IMR-90 (cell line): ENCODE results near the gene RAC3. TPM values are rescaled to one million over a fixed set of nuclear protein-coding genes. Genes with fewer than 3 reads are reported as not detected.

ENCODE experiments used
- ATAC-seq: fragments of 200-7000 bp; cut with Tn5 transposase; 2 replicates; pipeline ENCODE4 v1.9.1; 2020; ENCODE audit warnings: low read depth, mild to moderate bottlenecking, moderate library complexity
- BruUV-seq: library from RNA; stranded (reverse); fragments of 400-500 nt; replicated peaks from 2 replicates; lab custom pipeline; 2021; lab: Mats Ljungman, UMichigan
- CTCF ChIA-PET: fragments of 300-600 bp; formaldehyde crosslinking; extraction: SDS; loops from one replicate; lab custom pipeline; 2021; ENCODE audit warnings: antibody characterized with exemption; lab: Yijun Ruan, JAX
- POLR2A ChIA-PET: fragments of 300-600 bp; sonication (Branson Sonifier 250); formaldehyde crosslinking; loops from one replicate; lab custom pipeline; 2022; ENCODE audit warnings: antibody characterized with exemption; ENCODE audit not compliant: unreplicated experiment; lab: Charles Lee
- DNase-seq: peaks from one replicate; pipeline ENCODE4 v3.0.0; 2013
- H2AFZ ChIP-seq: replicated peaks from 2 replicates; pipeline ENCODE3; 2013; ENCODE audit warnings: low read length, mild to moderate bottlenecking; ENCODE audit not compliant: poor library complexity
- H2AK5ac ChIP-seq: 2 replicates; pipeline ENCODE4 v1.6.1; 2013; ENCODE audit warnings: low read depth, low read length, inconsistent platforms
- H2AK9ac ChIP-seq: replicated peaks from 2 replicates; pipeline ENCODE3; 2013; ENCODE audit warnings: mild to moderate bottlenecking, low read depth, low read length, moderate library complexity; ENCODE audit not compliant: poor library complexity
- H2BK120ac ChIP-seq: 2 replicates; pipeline ENCODE4 v1.6.1; 2013; ENCODE audit warnings: low read depth, low read length, inconsistent platforms
- H2BK15ac ChIP-seq: 3 replicates; pipeline ENCODE4 v1.6.1; 2013; ENCODE audit warnings: low read depth, low read length, inconsistent platforms
- H2BK20ac ChIP-seq: 2 replicates; pipeline ENCODE4 v1.6.1; 2013; ENCODE audit warnings: low read depth, mild to moderate bottlenecking, inconsistent platforms, low read length, moderate library complexity
- H2BK5ac ChIP-seq: 2 replicates; pipeline ENCODE4 v1.6.1; 2013; ENCODE audit warnings: mild to moderate bottlenecking, low read depth, low read length, inconsistent platforms; ENCODE audit not compliant: poor library complexity, severe bottlenecking
- H3K14ac ChIP-seq: replicated peaks from 2 replicates; pipeline ENCODE4 v1.6.1; 2013; ENCODE audit warnings: low read depth, low read length, inconsistent platforms
- H3K18ac ChIP-seq: 2 replicates; pipeline ENCODE4 v1.6.1; 2013; ENCODE audit warnings: low read depth, low read length, control low read depth
- H3K23ac ChIP-seq: 2 replicates; pipeline ENCODE4 v1.6.1; 2013; ENCODE audit warnings: low read depth, low read length, inconsistent platforms
- H3K27ac ChIP-seq: 2 replicates; pipeline ENCODE4 v1.5.1; 2013; ENCODE audit warnings: mild to moderate bottlenecking, control low read depth, low read length; ENCODE audit not compliant: insufficient read depth
- H3K27me3 ChIP-seq: 2 replicates; pipeline ENCODE4 v1.6.1; 2013; ENCODE audit warnings: low read length; ENCODE audit not compliant: control insufficient read depth, insufficient read depth
- H3K36me3 ChIP-seq: 2 replicates; pipeline ENCODE4 v1.6.1; 2013; ENCODE audit warnings: low read length, mixed read lengths; ENCODE audit not compliant: control insufficient read depth, insufficient read depth
- H3K4ac ChIP-seq: 2 replicates; pipeline ENCODE4 v1.6.1; 2013; ENCODE audit warnings: low read depth, low read length, inconsistent platforms
- H3K4me1 ChIP-seq: 2 replicates; pipeline ENCODE4 v1.6.1; 2013; ENCODE audit warnings: low read length, mixed read lengths; ENCODE audit not compliant: control insufficient read depth, insufficient read depth
- H3K4me2 ChIP-seq: 2 replicates; pipeline ENCODE4 v1.6.1; 2013; ENCODE audit warnings: low read depth, mild to moderate bottlenecking, control low read depth, low read length, moderate library complexity
- H3K4me3 ChIP-seq: 2 replicates; pipeline ENCODE4 v1.5.1; 2013; ENCODE audit warnings: low read depth, mild to moderate bottlenecking, control low read depth, low read length, moderate library complexity; ENCODE audit not compliant: insufficient read depth
- H3K56ac ChIP-seq: 2 replicates; pipeline ENCODE4 v1.6.1; 2013; ENCODE audit warnings: low read length, inconsistent platforms; ENCODE audit not compliant: insufficient read depth; ENCODE audit errors: extremely low read depth
- H3K79me1 ChIP-seq, 2 experiments: 2 replicates each; pipeline ENCODE4 v1.6.1; 2013; ENCODE audit warnings: low read length in 2 of 2, inconsistent platforms in 1 of 2, low read depth in 1 of 2
- H3K9ac ChIP-seq: 2 replicates; pipeline ENCODE4 v1.6.1; 2013; ENCODE audit warnings: low read depth, low read length, control low read depth
- H3K9me1 ChIP-seq: 2 replicates; pipeline ENCODE4 v1.6.1; 2013; ENCODE audit warnings: low read length, inconsistent platforms; ENCODE audit not compliant: insufficient read depth
- H3K9me3 ChIP-seq: 2 replicates; pipeline ENCODE4 v1.6.1; 2013; ENCODE audit warnings: low read length; ENCODE audit not compliant: control insufficient read depth, insufficient read depth
- H4K20me1 ChIP-seq: 2 replicates; pipeline ENCODE4 v1.6.1; 2013; ENCODE audit warnings: low read length, inconsistent platforms; ENCODE audit not compliant: insufficient read depth
- H4K5ac ChIP-seq: 2 replicates; pipeline ENCODE4 v1.6.1; 2013; ENCODE audit warnings: mild to moderate bottlenecking, low read depth, low read length, control low read depth
- H4K8ac ChIP-seq, 2 experiments: 2 replicates each; pipeline ENCODE4 v1.6.1; 2013; ENCODE audit warnings: low read depth in 2 of 2, low read length in 2 of 2, control low read depth in 1 of 2, inconsistent platforms in 1 of 2
- H4K91ac ChIP-seq: 2 replicates; pipeline ENCODE4 v1.6.1; 2013; ENCODE audit warnings: low read depth, low read length, inconsistent platforms; ENCODE audit not compliant: insufficient read depth
- BHLHE40 ChIP-seq: fragments of 150-350 bp; IDR thresholded peaks from 2 replicates; pipeline ENCODE4 v1.6.1; 2016; ENCODE audit warnings: mild to moderate bottlenecking, low read depth, low read length
- FOS ChIP-seq: fragments of 150-350 bp; IDR thresholded peaks from 2 replicates; pipeline ENCODE4 v1.6.1; 2016; ENCODE audit warnings: low read depth, low read length
- MAFK ChIP-seq: IDR thresholded peaks from 2 replicates; pipeline ENCODE4 v1.6.1; 2012; ENCODE audit warnings: low read depth, low read length, improper control_type of control experiment
- MAZ ChIP-seq: IDR thresholded peaks from 2 replicates; pipeline ENCODE4 v1.6.1; 2012; ENCODE audit warnings: low read depth, mild to moderate bottlenecking, low read length, improper control_type of control experiment, moderate library complexity, borderline replicate concordance
- MXI1 ChIP-seq: IDR thresholded peaks from 2 replicates; pipeline ENCODE4 v1.6.1; 2012; ENCODE audit warnings: low read depth, mild to moderate bottlenecking, low read length, moderate library complexity, borderline replicate concordance
- NFE2L2 ChIP-seq: fragments of 150-350 bp; IDR thresholded peaks from 2 replicates; pipeline ENCODE4 v1.6.1; 2016; ENCODE audit warnings: low read depth, mild to moderate bottlenecking, low read length
- POLR2A ChIP-seq: IDR thresholded peaks from 2 replicates; pipeline ENCODE4 v1.6.1; 2012; ENCODE audit warnings: mild to moderate bottlenecking, low read depth, low read length
- RAD21 ChIP-seq: IDR thresholded peaks from 2 replicates; pipeline ENCODE4 v1.6.1; 2012; ENCODE audit warnings: low read length, improper control_type of control experiment
- RCOR1 ChIP-seq: IDR thresholded peaks from 2 replicates; pipeline ENCODE4 v1.6.1; 2012; ENCODE audit warnings: mild to moderate bottlenecking, low read length, improper control_type of control experiment; ENCODE audit not compliant: insufficient replicate concordance
- SMC3 ChIP-seq: fragments of 150-350 bp; IDR thresholded peaks from 2 replicates; pipeline ENCODE4 v1.6.1; 2016; ENCODE audit warnings: low read depth, mild to moderate bottlenecking, antibody characterized with exemption, low read length, moderate library complexity
- WGBS, 2 experiments: methylation state at CpG; one replicate each; pipeline versions ENCODE4 v1.1.5 to v1.1.7; 2013; ENCODE audit warnings: missing lambda C conversion rate in 2 of 2; ENCODE audit not compliant: insufficient read length in 1 of 2; ENCODE audit errors: extremely low coverage in 2 of 2; 5-methylcytosine and 5-hydroxymethylcytosine counted together
- dilution Hi-C: fragments of 300-500 bp; cut with HindIII; formaldehyde crosslinking; loops from one replicate; pipeline ENCODE4 v1.14.3; 2018; ENCODE audit warnings: low sequenced_read_pairs; ENCODE audit not compliant: unreplicated experiment
- in situ Hi-C: fragments of 300-500 bp; cut with MboI; formaldehyde crosslinking; loops from 3 replicates; pipeline ENCODE4 v1.14.3; 2019; ENCODE audit warnings: low sequenced_read_pairs, inconsistent platforms, mixed read lengths
- intact Hi-C: fragments of 100-400 bp; cut with micrococcal nuclease; formaldehyde crosslinking; loops from 2 replicates; pipeline ENCODE4 v1.10.0; 2022
- polyA plus RNA-seq, 3 experiments: library from polyadenylated mRNA; depleted of rRNA; stranded (reverse); fragments of >200 nt; gene quantifications; 2 replicates each; pipeline ENCODE4 v1.2.3, GENCODE V29; 2012; ENCODE audit warnings: low replicate concordance in 1 of 3
- total RNA-seq: library from RNA; depleted of rRNA; stranded (reverse); fragments of >200 nt; gene quantifications from 2 replicates; pipeline ENCODE4 v1.2.3, GENCODE V29; 2012
- TF ChIP-seq, protein P1 (sequence below): fragments of 150-350 bp; IDR thresholded peaks from 2 replicates; pipeline ENCODE4 v1.6.1; 2017; ENCODE audit warnings: mild to moderate bottlenecking, antibody characterized with exemption, low read length, low read depth
- TF ChIP-seq, protein P2 (sequence below): conservative IDR thresholded peaks from 2 replicates; pipeline ENCODE4 v1.5.1; 2012; ENCODE audit warnings: mild to moderate bottlenecking, low read depth, low read length, improper control_type of control experiment

Gene RAC3
- total and polyA plus RNA-seq, 2 of the 4 experiments (the other 2 are of a cell fraction), result 5.7 to 23.4 TPM

GRCh38 chr17:82061047-82061925, 29.8 kb downstream of the RAC3 start (continued):
- no peak for TF ChIP-seq MXI1

DNA sequence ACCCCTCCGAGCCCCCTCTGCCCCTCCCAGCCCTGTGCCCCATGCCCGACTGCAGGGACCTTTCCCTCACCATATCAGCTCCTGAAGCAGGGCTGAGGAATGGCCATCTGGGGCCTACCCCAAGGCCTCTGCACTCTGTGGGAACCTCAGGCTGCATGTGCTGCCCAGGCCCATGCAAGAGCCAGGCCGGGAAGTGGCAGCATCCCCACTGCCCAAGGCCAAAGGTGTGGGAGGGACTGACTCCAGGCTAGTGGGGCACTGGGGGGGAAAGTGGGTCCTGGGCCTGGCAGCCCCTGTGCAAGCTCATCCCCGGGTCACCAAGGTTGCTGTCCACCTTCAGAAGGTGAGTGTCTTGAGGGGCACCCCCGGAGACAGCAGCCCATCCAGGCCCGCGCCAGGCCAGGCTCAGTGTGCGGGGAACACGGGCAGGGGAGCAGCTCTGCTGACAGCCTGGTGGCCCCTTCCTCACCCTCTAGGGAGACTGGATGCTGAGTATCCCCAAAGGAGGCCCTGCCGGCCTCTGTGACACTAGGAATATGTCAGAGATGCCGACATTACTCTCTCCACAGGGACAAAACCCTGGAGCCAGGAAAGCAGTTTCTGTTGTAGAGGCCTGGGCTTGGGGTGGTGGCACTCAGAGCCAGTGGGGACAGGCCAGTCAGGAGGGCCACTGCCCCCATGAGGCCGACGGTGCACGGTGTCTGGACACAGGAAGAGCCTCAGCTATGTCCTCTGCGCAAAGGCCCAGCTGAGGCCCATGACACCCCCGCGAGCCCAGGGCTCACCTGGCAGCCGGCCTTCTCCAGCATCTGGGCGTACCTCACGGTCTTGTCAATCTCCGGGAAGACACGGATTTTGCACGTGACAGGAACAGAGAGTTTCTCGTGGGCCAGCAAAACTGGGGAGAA, 30.9 kb downstream of the RAC3 start:
- Histone ChIP-seq H2AFZ (no peak overlapping the region), H3K9ac (no peak overlapping the region), H3K9me3 (no peaks in the 10 kb centered on the region), H3K27ac (no peak overlapping the region), H3K18ac (no peak overlapping the region), H3K4me1 (peaks cover 10% of the 10 kb centered on the region), H3K79me1 (peaks cover 5 to 36% of the 10 kb centered on the region in 2 experiments; a peak in 3 of 4 replicates), H2BK15ac (no peak overlapping the region), H3K36me3 (peaks cover 53% of the 10 kb centered on the region), H4K20me1 (peaks cover 3% of the 10 kb centered on the region; the same call in 1 of the 2 replicates), H4K91ac (no peak overlapping the region), H2BK20ac (no peak overlapping the region), H2BK120ac (no peak overlapping the region), H4K5ac (no peak overlapping the region), H3K9me1 (no peaks in the 10 kb centered on the region; the same call in 1 of the 2 replicates), H3K23ac (no peak overlapping the region), H4K8ac (no peak overlapping the region), H2AK9ac (no peak overlapping the region), H3K4ac (no peak overlapping the region), H3K4me2 (no peak overlapping the region), H3K14ac (no peak overlapping the region), H3K27me3 (no peaks in the 10 kb centered on the region), H2AK5ac (no peak overlapping the region), H3K56ac (no peak overlapping the region), H3K4me3 (no peak overlapping the region), H2BK5ac (no peak overlapping the region)
- no TSS peak for BruUV-seq
- WGBS, 2 experiments, result 91% methylated on average over 17 of the region's 24 CpGs; no CpG with 5 or more reads in 1 of the 2 experiments
- in situ Hi-C loops, result no loop called here
- dilution Hi-C loops, result no loop called here
- ChIA-PET POLR2A (no interaction called here), CTCF (no interaction called here)
- intact Hi-C loops, result no loop called here
- ATAC-seq (no peak), DNase-seq (no peak)
- TF ChIP-seq BHLHE40 (no peak), MAFK (no peak), RAD21 (no peak), FOS (no peak), SMC3 (no peak), RCOR1 (no peak), POLR2A (no peak), NFE2L2 (no peak), MAZ (no peak)
- TF ChIP-seq, protein P1, sequence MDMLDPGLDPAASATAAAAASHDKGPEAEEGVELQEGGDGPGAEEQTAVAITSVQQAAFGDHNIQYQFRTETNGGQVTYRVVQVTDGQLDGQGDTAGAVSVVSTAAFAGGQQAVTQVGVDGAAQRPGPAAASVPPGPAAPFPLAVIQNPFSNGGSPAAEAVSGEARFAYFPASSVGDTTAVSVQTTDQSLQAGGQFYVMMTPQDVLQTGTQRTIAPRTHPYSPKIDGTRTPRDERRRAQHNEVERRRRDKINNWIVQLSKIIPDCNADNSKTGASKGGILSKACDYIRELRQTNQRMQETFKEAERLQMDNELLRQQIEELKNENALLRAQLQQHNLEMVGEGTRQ, result no peak
- TF ChIP-seq, protein P2, sequence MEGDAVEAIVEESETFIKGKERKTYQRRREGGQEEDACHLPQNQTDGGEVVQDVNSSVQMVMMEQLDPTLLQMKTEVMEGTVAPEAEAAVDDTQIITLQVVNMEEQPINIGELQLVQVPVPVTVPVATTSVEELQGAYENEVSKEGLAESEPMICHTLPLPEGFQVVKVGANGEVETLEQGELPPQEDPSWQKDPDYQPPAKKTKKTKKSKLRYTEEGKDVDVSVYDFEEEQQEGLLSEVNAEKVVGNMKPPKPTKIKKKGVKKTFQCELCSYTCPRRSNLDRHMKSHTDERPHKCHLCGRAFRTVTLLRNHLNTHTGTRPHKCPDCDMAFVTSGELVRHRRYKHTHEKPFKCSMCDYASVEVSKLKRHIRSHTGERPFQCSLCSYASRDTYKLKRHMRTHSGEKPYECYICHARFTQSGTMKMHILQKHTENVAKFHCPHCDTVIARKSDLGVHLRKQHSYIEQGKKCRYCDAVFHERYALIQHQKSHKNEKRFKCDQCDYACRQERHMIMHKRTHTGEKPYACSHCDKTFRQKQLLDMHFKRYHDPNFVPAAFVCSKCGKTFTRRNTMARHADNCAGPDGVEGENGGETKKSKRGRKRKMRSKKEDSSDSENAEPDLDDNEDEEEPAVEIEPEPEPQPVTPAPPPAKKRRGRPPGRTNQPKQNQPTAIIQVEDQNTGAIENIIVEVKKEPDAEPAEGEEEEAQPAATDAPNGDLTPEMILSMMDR, result no peak
